Mesendoderm (in vitro differentiated cells): ENCODE measurements around the gene CHRNA4.
"Not testable (repeated sequence)": the region's sequence is repeated elsewhere in the genome, so short reads cannot be mapped to it uniquely, and the experiment has no call there.

ENCODE experiments used
- DNase-seq: peaks from one replicate; pipeline ENCODE4 v3.0.0; 2013
- H2AK5ac ChIP-seq: 2 replicates; pipeline ENCODE4 v1.6.1; 2013; ENCODE audit warnings: low read length, inconsistent platforms
- H2BK120ac ChIP-seq: 2 replicates; pipeline ENCODE4 v1.6.1; 2013; ENCODE audit warnings: low read depth, mild to moderate bottlenecking, low read length, moderate library complexity, mixed read lengths
- H2BK15ac ChIP-seq: replicated peaks from 2 replicates; pipeline ENCODE4 v1.6.1; 2013; ENCODE audit warnings: low read depth, mild to moderate bottlenecking, moderate library complexity
- H2BK5ac ChIP-seq: 2 replicates; pipeline ENCODE4 v1.6.1; 2013; ENCODE audit warnings: low read length, inconsistent platforms
- H3K18ac ChIP-seq: 2 replicates; pipeline ENCODE4 v1.6.1; 2013; ENCODE audit warnings: mild to moderate bottlenecking, low read length, mixed read lengths
- H3K23ac ChIP-seq: one replicate; pipeline ENCODE4 v1.6.1; 2013; ENCODE audit warnings: low read length
- H3K27ac ChIP-seq: 2 replicates; pipeline ENCODE4 v1.5.1; 2013; ENCODE audit warnings: low read depth, mild to moderate bottlenecking, inconsistent platforms, low read length, moderate library complexity
- H3K27me3 ChIP-seq: 2 replicates; pipeline ENCODE4 v1.6.1; 2013; ENCODE audit warnings: low read length, control low read depth, mild to moderate bottlenecking, inconsistent platforms; ENCODE audit not compliant: insufficient read depth, poor library complexity
- H3K36me3 ChIP-seq: 2 replicates; pipeline ENCODE4 v1.6.1; 2013; ENCODE audit warnings: low read length, inconsistent platforms; ENCODE audit not compliant: control insufficient read depth, insufficient read depth
- H3K4ac ChIP-seq: one replicate; pipeline ENCODE4 v1.6.1; 2013; ENCODE audit warnings: low read depth, mild to moderate bottlenecking, low read length, moderate library complexity
- H3K4me1 ChIP-seq: 2 replicates; pipeline ENCODE4 v1.6.1; 2013; ENCODE audit warnings: low read depth, low read length, inconsistent platforms; ENCODE audit not compliant: control insufficient read depth
- H3K4me2 ChIP-seq: 2 replicates; pipeline ENCODE4 v1.6.1; 2013; ENCODE audit warnings: low read length
- H3K4me3 ChIP-seq: 2 replicates; pipeline ENCODE4 v1.5.1; 2013; ENCODE audit warnings: mild to moderate bottlenecking, low read length
- H3K56ac ChIP-seq: one replicate; pipeline ENCODE4 v1.6.1; 2013; ENCODE audit warnings: low read length
- H3K79me1 ChIP-seq: 2 replicates; pipeline ENCODE4 v1.6.1; 2013; ENCODE audit warnings: low read length, inconsistent platforms
- H3K79me2 ChIP-seq: 2 replicates; pipeline ENCODE4 v1.6.1; 2013; ENCODE audit warnings: mild to moderate bottlenecking, low read length; ENCODE audit not compliant: control insufficient read depth, insufficient read depth
- H3K9ac ChIP-seq: 2 replicates; pipeline ENCODE4 v1.6.1; 2013; ENCODE audit warnings: low read length, inconsistent platforms
- H4K5ac ChIP-seq: one replicate; pipeline ENCODE4 v1.6.1; 2013; ENCODE audit warnings: low read length
- H4K8ac ChIP-seq: one replicate; pipeline ENCODE4 v1.6.1; 2013; ENCODE audit warnings: low read depth, mild to moderate bottlenecking, control low read depth, low read length, moderate library complexity
- WGBS: extraction: QIAGEN DNeasy Blood & Tissue Kit; methylation state at CpG from one replicate; pipeline ENCODE4 v1.1.7; 2013; ENCODE audit warnings: low lambda C conversion rate, missing lambda C conversion rate; ENCODE audit not compliant: insufficient coverage; ENCODE audit errors: extremely low coverage; 5-methylcytosine and 5-hydroxymethylcytosine counted together

The CHRNA4 gene

GRCh38 chr20:63305933-63306672 is 55.0 kb downstream of the CHRNA4 start:
- H4K5ac ChIP-seq, H3K79me1 ChIP-seq, H3K56ac ChIP-seq, H4K8ac ChIP-seq, H2BK15ac ChIP-seq, H2BK120ac ChIP-seq, H2BK5ac ChIP-seq, DNase-seq, H3K27me3 ChIP-seq, H3K79me2 ChIP-seq, H3K4me2 ChIP-seq, H3K4me1 ChIP-seq, H3K36me3 ChIP-seq, H3K9ac ChIP-seq, H3K18ac ChIP-seq, H3K4me3 ChIP-seq, H3K23ac ChIP-seq, H2AK5ac ChIP-seq, H3K4ac ChIP-seq, H3K27ac ChIP-seq: not testable (repeated sequence)
- no CpG with 5 or more reads among the region's 30 CpGs for WGBS

DNA sequence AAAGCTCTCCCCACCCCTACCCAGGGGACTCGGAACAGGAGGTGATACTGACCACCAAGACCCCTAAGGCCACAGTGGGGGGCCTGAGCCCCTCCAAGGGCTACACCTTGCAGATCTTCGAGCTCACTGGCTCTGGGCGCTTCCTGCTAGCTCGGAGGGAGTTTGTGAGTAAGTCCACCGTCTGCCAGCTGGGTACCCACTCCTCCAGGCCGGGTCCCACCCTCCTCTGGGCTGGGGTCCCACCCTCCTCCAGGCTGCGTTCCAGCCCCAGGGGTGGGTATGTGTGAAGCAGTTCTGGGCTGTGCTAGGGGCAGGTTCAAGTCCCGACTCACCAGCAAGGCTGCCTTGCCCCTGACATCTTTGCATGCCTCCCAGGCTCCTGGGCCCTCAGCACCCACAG is 55.8 kb downstream of the CHRNA4 start:
- Histone ChIP-seq H2BK5ac (no peak overlapping the region), H3K56ac (no peak overlapping the region), H3K27ac (no peak overlapping the region), H2BK15ac (no peak overlapping the region), H3K9ac (no peak overlapping the region), H4K5ac (no peak overlapping the region), H3K4me2 (no peak overlapping the region), H3K79me1 (no peaks in the 10 kb centered on the region), H3K27me3 (no peaks in the 10 kb centered on the region), H3K79me2 (no peaks in the 10 kb centered on the region), H3K18ac (no peak overlapping the region), H3K4ac (no peak overlapping the region), H2BK120ac (no peak overlapping the region), H4K8ac (no peak overlapping the region), H3K36me3 (no peaks in the 10 kb centered on the region), H3K4me3 (no peak overlapping the region), H3K23ac (no peak overlapping the region), H3K4me1 (no peaks in the 10 kb centered on the region), H2AK5ac (no peak overlapping the region)
- no CpG with 5 or more reads among the region's 8 CpGs for WGBS
- no peak for DNase-seq

GRCh38 chr20:63303095-63303666 is 58.0 kb downstream of the CHRNA4 start:
- H3K36me3 ChIP-seq, result no peaks in the 10 kb centered on the region
- no peak overlapping the region for H3K23ac ChIP-seq
- H3K79me1 ChIP-seq, result no peaks in the 10 kb centered on the region
- H3K9ac ChIP-seq, result no peak overlapping the region
- H3K4me1 ChIP-seq, result no peaks in the 10 kb centered on the region
- no peak overlapping the region for H3K4ac ChIP-seq
- no peak overlapping the region for H2AK5ac ChIP-seq
- no peak overlapping the region for H3K18ac ChIP-seq
- H2BK5ac ChIP-seq, result no peak overlapping the region
- H3K4me2 ChIP-seq, result no peak overlapping the region
- no peak overlapping the region for H4K5ac ChIP-seq
- H4K8ac ChIP-seq, result no peak overlapping the region
- H3K79me2 ChIP-seq, result no peaks in the 10 kb centered on the region
- H3K4me3 ChIP-seq, result no peak overlapping the region
- no peak overlapping the region for H3K56ac ChIP-seq
- H2BK15ac ChIP-seq, result no peak overlapping the region
- no peak overlapping the region for H2BK120ac ChIP-seq
- H3K27ac ChIP-seq, result no peak overlapping the region
- no CpG with 5 or more reads among the region's 5 CpGs for WGBS
- DNase-seq, result no peak
- no peaks in the 10 kb centered on the region for H3K27me3 ChIP-seq

- Histone ChIP-seq H3K4ac (no peak overlapping the region), H3K27ac (no peak overlapping the region), H2BK15ac (no peak overlapping the region), H3K27me3 (no peaks in the 10 kb centered on the region), H4K8ac (no peak overlapping the region), H3K79me1 (no peaks in the 10 kb centered on the region), H2AK5ac (no peak overlapping the region), H3K9ac (no peak overlapping the region), H3K4me1 (no peaks in the 10 kb centered on the region), H3K79me2 (no peaks in the 10 kb centered on the region), H3K18ac (no peak overlapping the region), H3K4me3 (no peak overlapping the region), H2BK5ac (no peak overlapping the region), H3K36me3 (no peaks in the 10 kb centered on the region), H3K23ac (no peak overlapping the region), H3K4me2 (no peak overlapping the region), H4K5ac (no peak overlapping the region), H3K56ac (no peak overlapping the region), H2BK120ac (no peak overlapping the region)
- no CpG with 5 or more reads among the region's 1 CpG for WGBS
- DNase-seq, result no peak
Observed at GRCh38 chr20:63301671-63302070, 59.5 kb downstream of the CHRNA4 start.

GRCh38 chr20:63298731-63299312 is 62.3 kb downstream of the CHRNA4 start:
- no CpG with 5 or more reads among the region's 17 CpGs for whole genome bisulfite sequencing
- Histone ChIP-seq H3K4me1 (no peaks in the 10 kb centered on the region), H3K23ac (no peak overlapping the region), H2AK5ac (no peak overlapping the region), H3K36me3 (no peaks in the 10 kb centered on the region), H3K56ac (no peak overlapping the region), H3K79me2 (no peaks in the 10 kb centered on the region), H3K79me1 (no peaks in the 10 kb centered on the region), H3K18ac (no peak overlapping the region), H3K27ac (no peak overlapping the region), H3K4me3 (no peak overlapping the region), H3K4me2 (no peak overlapping the region), H3K9ac (no peak overlapping the region), H2BK15ac (no peak overlapping the region), H3K27me3 (peaks cover 4% of the 10 kb centered on the region), H4K5ac (no peak overlapping the region), H2BK120ac (no peak overlapping the region), H2BK5ac (no peak overlapping the region), H3K4ac (no peak overlapping the region), H4K8ac (no peak overlapping the region)
- DNase-seq, result no peak
